KMS-11 (cell line): ENCODE data around the gene THBS3.

ENCODE experiments used
- H2AFZ ChIP-seq: fragments of 200-600 bp; sonication (generic); 2 replicates; pipeline ENCODE4 v1.6.1; 2016; ENCODE audit warnings: antibody characterized with exemption, mixed run types, low read depth
- H3K27ac ChIP-seq: fragments of 200-600 bp; sonication (generic); 2 replicates; pipeline ENCODE4 v1.6.1; 2016; ENCODE audit warnings: mild to moderate bottlenecking, mixed run types
- H3K27me3 ChIP-seq: fragments of 200-600 bp; sonication (generic); 2 replicates; pipeline ENCODE4 v1.6.1; 2017; ENCODE audit warnings: mild to moderate bottlenecking, low read depth, mixed run types, moderate library complexity; ENCODE audit not compliant: insufficient read depth
- H3K36me3 ChIP-seq: fragments of 200-600 bp; sonication (generic); 2 replicates; pipeline ENCODE4 v1.6.1; 2017; ENCODE audit warnings: mild to moderate bottlenecking, mixed run types; ENCODE audit not compliant: insufficient read depth
- H3K4me1 ChIP-seq: fragments of 200-600 bp; sonication (generic); 2 replicates; pipeline ENCODE4 v1.6.1; 2016; ENCODE audit warnings: mild to moderate bottlenecking, low read depth, mixed run types; ENCODE audit not compliant: poor library complexity, severe bottlenecking
- H3K4me2 ChIP-seq: fragments of 200-600 bp; sonication (generic); 2 replicates; pipeline ENCODE4 v1.7.0; 2016; ENCODE audit warnings: mild to moderate bottlenecking, mixed run types
- H3K4me3 ChIP-seq: fragments of 200-600 bp; sonication (generic); IDR thresholded peaks from 2 replicates; pipeline ENCODE4 v1.6.1; 2017; ENCODE audit warnings: low read depth, low read length, mixed read lengths; ENCODE audit not compliant: insufficient read depth
- H3K79me2 ChIP-seq: fragments of 200-600 bp; sonication (generic); 2 replicates; pipeline ENCODE4 v1.6.1; 2016; ENCODE audit warnings: low read depth, mixed run types; ENCODE audit not compliant: insufficient read depth
- H3K9ac ChIP-seq: fragments of 200-600 bp; sonication (generic); 2 replicates; pipeline ENCODE4 v1.6.1; 2016; ENCODE audit warnings: mild to moderate bottlenecking, mixed run types
- H4K20me1 ChIP-seq: fragments of 200-600 bp; sonication (generic); 2 replicates; pipeline ENCODE4 v1.6.1; 2016; ENCODE audit warnings: mild to moderate bottlenecking, mixed run types; ENCODE audit not compliant: insufficient read depth
- CTCF ChIP-seq: fragments of 200-600 bp; sonication (generic); conservative IDR thresholded peaks from 2 replicates; pipeline ENCODE4 v1.6.1; 2017; ENCODE audit warnings: low read depth, mild to moderate bottlenecking, antibody characterized with exemption, low read length, moderate library complexity, mixed read lengths

THBS3 gene

DNA sequence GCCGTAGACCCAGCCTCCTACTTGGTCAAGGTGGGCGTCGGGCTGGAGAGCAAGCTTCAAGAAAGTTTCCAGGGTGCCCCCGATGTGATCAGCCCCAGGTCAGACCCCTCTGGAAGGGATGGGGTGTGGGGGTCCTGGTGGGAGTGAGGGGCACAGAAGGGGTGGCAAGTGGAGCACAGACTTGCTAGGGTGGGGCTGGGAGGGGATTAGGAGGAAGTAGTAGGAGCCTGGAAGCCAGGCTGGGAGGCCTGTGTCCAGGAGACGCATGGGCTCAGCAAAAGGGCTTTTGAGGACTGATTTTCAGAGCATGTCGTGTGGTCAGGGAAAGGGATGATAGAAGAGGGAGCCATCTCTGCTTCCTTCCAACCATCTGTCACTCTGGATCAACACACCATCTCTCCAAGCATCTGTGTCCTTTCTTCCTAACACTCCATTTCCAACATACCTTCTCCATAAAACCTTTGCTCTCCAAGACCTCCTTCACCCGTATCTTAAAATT lies 25.6 kb downstream of the THBS3 start:
- Histone ChIP-seq H3K4me1 (peaks cover 6% of the 10 kb centered on the region), H3K4me3 (no peak overlapping the region), H3K79me2 (no peaks in the 10 kb centered on the region), H3K27me3 (no peaks in the 10 kb centered on the region), H3K27ac (no peak overlapping the region), H3K36me3 (no peaks in the 10 kb centered on the region), H3K4me2 (no peak overlapping the region), H2AFZ (no peak overlapping the region), H3K9ac (no peak overlapping the region), H4K20me1 (no peaks in the 10 kb centered on the region)
- no peak for TF ChIP-seq CTCF

DNA sequence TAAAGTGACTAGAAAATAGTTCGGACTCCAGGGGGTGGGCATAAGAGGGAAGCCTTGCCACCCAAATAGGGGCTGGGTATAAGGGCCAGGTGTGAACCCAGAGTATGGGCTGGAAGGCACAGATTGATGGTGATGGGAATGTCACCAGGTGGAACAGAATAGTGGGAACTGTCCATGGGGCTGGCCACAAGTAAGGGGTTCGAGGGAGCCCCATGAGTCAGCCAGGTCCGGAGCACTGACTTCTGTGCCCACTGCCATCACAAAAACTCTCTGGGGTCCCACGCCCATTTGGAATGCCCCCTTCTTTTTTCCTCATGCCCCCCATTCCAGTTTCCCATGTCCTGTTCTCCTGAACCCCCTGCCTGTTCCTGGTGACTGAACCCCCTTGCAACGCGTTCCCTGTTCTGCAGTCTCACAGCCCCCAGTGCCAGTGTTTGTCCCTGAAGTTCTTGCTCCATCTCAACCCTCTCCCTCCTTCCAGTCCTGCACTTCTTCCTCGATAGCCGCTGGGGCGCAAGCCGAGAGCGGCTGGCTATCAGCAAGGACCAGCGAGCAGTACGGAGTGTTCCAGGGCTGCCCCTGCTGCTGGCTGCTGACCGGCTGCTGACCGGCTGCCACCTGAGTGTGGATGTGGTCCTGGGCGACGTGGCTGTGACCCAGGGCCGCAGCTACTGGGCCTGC lies 26.2 kb downstream of the THBS3 start:
- Histone ChIP-seq H2AFZ (no peak overlapping the region), H3K4me1 (peaks cover 12% of the 10 kb centered on the region), H3K27ac (no peak overlapping the region), H3K4me3 (no peak overlapping the region), H3K9ac (no peak overlapping the region), H3K27me3 (no peaks in the 10 kb centered on the region), H3K36me3 (no peaks in the 10 kb centered on the region), H4K20me1 (no peaks in the 10 kb centered on the region), H3K4me2 (no peak overlapping the region), H3K79me2 (no peaks in the 10 kb centered on the region)
- no peak for TF ChIP-seq CTCF

GRCh38 chr1:155179112-155180031 lies 28.3 kb downstream of the THBS3 start:
- no peak overlapping the region for H3K9ac ChIP-seq
- no peaks in the 10 kb centered on the region for H3K27me3 ChIP-seq
- no peak overlapping the region for H3K27ac ChIP-seq
- no peak for TF ChIP-seq CTCF
- H3K4me3 ChIP-seq, result no peak overlapping the region
- no peak overlapping the region for H3K4me2 ChIP-seq
- H3K4me1 ChIP-seq, result peaks cover 29% of the 10 kb centered on the region
- H3K79me2 ChIP-seq, result no peaks in the 10 kb centered on the region
- no peaks in the 10 kb centered on the region for H3K36me3 ChIP-seq
- no peaks in the 10 kb centered on the region for H4K20me1 ChIP-seq
- H2AFZ ChIP-seq, result no peak overlapping the region

DNA sequence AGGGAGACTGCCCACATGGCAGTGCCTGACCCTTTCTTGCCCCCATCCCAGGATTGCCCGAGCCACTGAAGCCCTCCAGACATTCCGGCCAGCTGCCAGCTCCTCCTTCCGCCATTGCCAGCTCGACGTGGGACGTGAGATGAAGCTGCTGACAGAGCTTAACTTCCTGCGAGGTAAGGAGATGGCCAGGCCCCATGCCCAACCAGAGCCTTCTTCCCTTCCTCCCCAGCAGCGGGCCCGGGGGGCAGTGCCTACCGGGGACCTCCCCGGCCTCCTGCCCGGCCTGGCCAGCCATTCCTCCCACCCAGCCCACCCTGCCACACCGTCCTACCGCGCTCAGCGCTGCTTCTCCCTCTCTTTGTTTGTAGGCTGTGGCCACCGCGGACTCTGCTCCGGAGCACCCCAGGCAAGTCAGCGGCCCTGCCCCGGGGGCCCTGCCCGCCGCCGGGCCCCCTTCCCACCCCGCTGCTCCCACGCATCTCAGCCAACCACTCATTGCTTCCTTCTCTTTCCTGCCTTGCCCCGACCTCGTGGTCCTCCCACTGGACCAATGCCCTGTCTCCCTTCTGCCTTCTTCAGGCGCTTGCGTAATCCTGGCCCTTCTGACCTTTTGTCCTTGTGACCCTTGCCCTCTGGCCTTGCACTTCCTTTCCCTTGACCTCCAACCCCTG lies 29.1 kb downstream of the THBS3 start:
- H3K4me3 ChIP-seq, result no peak overlapping the region
- peaks cover 29% of the 10 kb centered on the region for H3K4me1 ChIP-seq
- no peaks in the 10 kb centered on the region for H3K27me3 ChIP-seq
- no peaks in the 10 kb centered on the region for H3K36me3 ChIP-seq
- H3K9ac ChIP-seq, result no peak overlapping the region
- no peak overlapping the region for H2AFZ ChIP-seq
- no peaks in the 10 kb centered on the region for H4K20me1 ChIP-seq
- no peak overlapping the region for H3K27ac ChIP-seq
- TF ChIP-seq CTCF, result no peak
- no peaks in the 10 kb centered on the region for H3K79me2 ChIP-seq
- no peak overlapping the region for H3K4me2 ChIP-seq
